ENCODE data around the gene SELENBP1. TPM values are rescaled to one million over a fixed set of nuclear protein-coding genes. Genes with fewer than 3 reads are reported as not detected.

The SELENBP1 gene
- total RNA-seq, 6 donors from 2014 or later, result 241 to 804 (median 431) TPM

- no peaks in the 10 kb centered on the region for H3K9me3 ChIP-seq
- H3K4me1 ChIP-seq, result peaks cover 7 to 15% (median 8%) of the 10 kb centered on the region in 4 donors
- no peak overlapping the region for H3K4me3 ChIP-seq
- H3K36me3 ChIP-seq, result peaks cover 59 to 98% (median 79%) of the 10 kb centered on the region in 4 donors
- TF ChIP-seq, protein P1, sequence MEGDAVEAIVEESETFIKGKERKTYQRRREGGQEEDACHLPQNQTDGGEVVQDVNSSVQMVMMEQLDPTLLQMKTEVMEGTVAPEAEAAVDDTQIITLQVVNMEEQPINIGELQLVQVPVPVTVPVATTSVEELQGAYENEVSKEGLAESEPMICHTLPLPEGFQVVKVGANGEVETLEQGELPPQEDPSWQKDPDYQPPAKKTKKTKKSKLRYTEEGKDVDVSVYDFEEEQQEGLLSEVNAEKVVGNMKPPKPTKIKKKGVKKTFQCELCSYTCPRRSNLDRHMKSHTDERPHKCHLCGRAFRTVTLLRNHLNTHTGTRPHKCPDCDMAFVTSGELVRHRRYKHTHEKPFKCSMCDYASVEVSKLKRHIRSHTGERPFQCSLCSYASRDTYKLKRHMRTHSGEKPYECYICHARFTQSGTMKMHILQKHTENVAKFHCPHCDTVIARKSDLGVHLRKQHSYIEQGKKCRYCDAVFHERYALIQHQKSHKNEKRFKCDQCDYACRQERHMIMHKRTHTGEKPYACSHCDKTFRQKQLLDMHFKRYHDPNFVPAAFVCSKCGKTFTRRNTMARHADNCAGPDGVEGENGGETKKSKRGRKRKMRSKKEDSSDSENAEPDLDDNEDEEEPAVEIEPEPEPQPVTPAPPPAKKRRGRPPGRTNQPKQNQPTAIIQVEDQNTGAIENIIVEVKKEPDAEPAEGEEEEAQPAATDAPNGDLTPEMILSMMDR (IDR thresholded peaks at IDR 0.05), result no peak
- TF ChIP-seq POLR2A (IDR thresholded peaks at IDR 0.05), result no peak
- no peak for TF ChIP-seq POLR2AphosphoS5 (IDR thresholded peaks at IDR 0.05)
- TF ChIP-seq EP300 (IDR thresholded peaks at IDR 0.05), result no peak
- WGBS, 2 donors, result 88% methylated on average over 12 to 13 of the region's 13 CpGs
- DNase-seq (no peak), ATAC-seq (ENCODE audit: low FRiP score in 2 of 2) (no peak)
- H3K27ac ChIP-seq, result no peak overlapping the region
- no peaks in the 10 kb centered on the region for H3K27me3 ChIP-seq
Measured at GRCh38 chr1:151405187-151405951, 32.9 kb upstream of the SELENBP1 start.

DNA sequence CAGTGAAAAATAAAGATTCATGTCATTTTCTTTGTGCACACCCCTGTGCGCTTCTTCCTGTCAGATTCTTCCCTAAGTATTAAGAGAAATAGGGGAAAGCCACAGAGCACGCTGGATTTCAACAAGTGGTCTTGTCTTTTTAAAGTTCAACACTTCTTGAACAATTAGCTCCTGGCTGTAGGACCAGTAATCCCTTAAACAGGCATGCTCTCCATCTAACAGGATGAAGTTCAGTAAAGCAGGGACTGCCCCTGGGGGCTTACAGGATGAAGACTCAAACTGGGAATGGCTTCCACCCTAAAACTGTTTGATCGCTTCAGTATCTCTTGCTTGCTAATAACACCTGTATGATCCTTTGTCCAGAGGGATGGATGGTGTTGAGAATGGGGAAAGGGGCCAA lies 31.1 kb upstream of the SELENBP1 start:
- ATAC-seq (ENCODE audit: low FRiP score in 2 of 2) (no peak), DNase-seq (no peak)
- H3K9me3 ChIP-seq, result no peaks in the 10 kb centered on the region
- peaks cover 45 to 81% (median 66%) of the 10 kb centered on the region in 4 donors for H3K36me3 ChIP-seq
- TF ChIP-seq POLR2A (IDR thresholded peaks at IDR 0.05), result no peak
- TF ChIP-seq POLR2AphosphoS5 (IDR thresholded peaks at IDR 0.05), result no peak
- no peak for TF ChIP-seq EP300 (IDR thresholded peaks at IDR 0.05)
- TF ChIP-seq, protein P1 (IDR thresholded peaks at IDR 0.05), result no peak
- H3K4me1 ChIP-seq, result peaks cover 10 to 20% (median 15%) of the 10 kb centered on the region in 4 donors
- H3K27me3 ChIP-seq, result no peaks in the 10 kb centered on the region
- H3K4me3 ChIP-seq, result no peak overlapping the region
- WGBS, 2 donors, result 87 to 92% methylated on average over 3 of the region's 3 CpGs
- no peak overlapping the region for H3K27ac ChIP-seq

- ATAC-seq (ENCODE audit: low FRiP score in 2 of 2), result no peak
Measured at GRCh38 chr1:151402764-151403163, 30.3 kb upstream of the SELENBP1 start.

GRCh38 chr1:151401860-151402259 lies 29.4 kb upstream of the SELENBP1 start:
- DNase-seq (no peak), ATAC-seq (ENCODE audit: low FRiP score in 2 of 2) (no peak)
- Histone ChIP-seq H3K9me3 (no peaks in the 10 kb centered on the region), H3K4me1 (peaks cover 10 to 22% (median 15%) of the 10 kb centered on the region in 4 donors), H3K4me3 (no peak overlapping the region), H3K36me3 (peaks cover 29 to 63% (median 49%) of the 10 kb centered on the region in 4 donors), H3K27ac (no peak overlapping the region), H3K27me3 (no peaks in the 10 kb centered on the region)
- 85 to 92% methylated on average over 2 of the region's 2 CpGs for WGBS, 2 donors
- no peak for TF ChIP-seq POLR2AphosphoS5 (IDR thresholded peaks at IDR 0.05)
- TF ChIP-seq POLR2A (IDR thresholded peaks at IDR 0.05), result no peak
- TF ChIP-seq, protein P1 (IDR thresholded peaks at IDR 0.05), result no peak

More at GRCh38 chr1:151402764-151403163, 30.3 kb upstream of the SELENBP1 start:
- no peak for DNase-seq
- TF ChIP-seq, protein P1 (IDR thresholded peaks at IDR 0.05), result no peak
- TF ChIP-seq POLR2AphosphoS5 (IDR thresholded peaks at IDR 0.05), result no peak
- no peak for TF ChIP-seq EP300 (IDR thresholded peaks at IDR 0.05)
- TF ChIP-seq POLR2A (IDR thresholded peaks at IDR 0.05), result no peak
- Histone ChIP-seq H3K4me1 (peaks cover 10 to 22% (median 15%) of the 10 kb centered on the region in 4 donors), H3K4me3 (no peak overlapping the region), H3K36me3 (peaks cover 37 to 72% (median 58%) of the 10 kb centered on the region in 4 donors), H3K27me3 (no peaks in the 10 kb centered on the region), H3K9me3 (no peaks in the 10 kb centered on the region), H3K27ac (no peak overlapping the region)
- WGBS, 2 donors, result 53 to 74% methylated on average over 2 of the region's 2 CpGs

Data from upper lobe of left lung (tissue), 6 donors.